Trophoblast cell (in vitro differentiated cells and primary cell): ENCODE data around the gene KLC3.

ENCODE experiments used
- DNase-seq, 2 donors: peaks; one replicate each; pipeline ENCODE4 v3.0.0-alpha.2; 2016
- H2AFZ ChIP-seq: 2 replicates; pipeline ENCODE4 v1.6.1; 2013; ENCODE audit warnings: low read length, moderate library complexity, mild to moderate bottlenecking; ENCODE audit not compliant: insufficient read depth, poor library complexity
- H2AK5ac ChIP-seq: 2 replicates; pipeline ENCODE4 v1.6.1; 2013; ENCODE audit warnings: mild to moderate bottlenecking, low read length
- H2BK120ac ChIP-seq: 2 replicates; pipeline ENCODE4 v1.6.1; 2013; ENCODE audit warnings: low read length, mild to moderate bottlenecking, moderate library complexity; ENCODE audit not compliant: insufficient read depth, poor library complexity
- H2BK12ac ChIP-seq: 2 replicates; pipeline ENCODE4 v1.6.1; 2013; ENCODE audit warnings: mild to moderate bottlenecking, low read length, moderate library complexity
- H2BK5ac ChIP-seq: 2 replicates; pipeline ENCODE4 v1.6.1; 2013; ENCODE audit warnings: low read length, low read depth, moderate library complexity, mild to moderate bottlenecking; ENCODE audit not compliant: poor library complexity
- H3K14ac ChIP-seq: 2 replicates; pipeline ENCODE4 v1.6.1; 2013; ENCODE audit warnings: mild to moderate bottlenecking, low read length
- H3K18ac ChIP-seq: 2 replicates; pipeline ENCODE4 v1.6.1; 2013; ENCODE audit warnings: mild to moderate bottlenecking, low read length
- H3K23ac ChIP-seq: 2 replicates; pipeline ENCODE4 v1.6.1; 2013; ENCODE audit warnings: low read length
- H3K27ac ChIP-seq: 2 replicates; pipeline ENCODE4 v1.5.1; 2013; ENCODE audit warnings: low read depth, mild to moderate bottlenecking, inconsistent platforms, low read length, moderate library complexity
- H3K27me3 ChIP-seq: 2 replicates; pipeline ENCODE4 v1.6.1; 2013; ENCODE audit warnings: inconsistent platforms, mild to moderate bottlenecking, low read length, moderate library complexity; ENCODE audit not compliant: insufficient read depth
- H3K36me3 ChIP-seq, 2 experiments: 1 replicate in 1 of 2; 2 replicates in 1 of 2; pipeline ENCODE4 v1.6.1; 2013; ENCODE audit warnings: low read length in 2 of 2, mild to moderate bottlenecking in 2 of 2, moderate library complexity in 1 of 2; ENCODE audit not compliant: insufficient read depth in 2 of 2, control insufficient read depth in 1 of 2
- H3K4ac ChIP-seq: 2 replicates; pipeline ENCODE4 v1.6.1; 2013; ENCODE audit warnings: low read depth, mild to moderate bottlenecking, low read length, moderate library complexity
- H3K4me1 ChIP-seq, 2 experiments: 1 replicate in 1 of 2; 2 replicates in 1 of 2; pipeline ENCODE4 v1.6.1; 2013; ENCODE audit warnings: low read length in 2 of 2, mild to moderate bottlenecking in 2 of 2, moderate library complexity in 1 of 2; ENCODE audit not compliant: insufficient read depth in 2 of 2, control insufficient read depth in 1 of 2
- H3K4me2 ChIP-seq: 2 replicates; pipeline ENCODE4 v1.6.1; 2013; ENCODE audit warnings: inconsistent platforms, mild to moderate bottlenecking, low read length, moderate library complexity
- H3K4me3 ChIP-seq: 2 replicates; pipeline ENCODE4 v1.5.1; 2013; ENCODE audit warnings: mild to moderate bottlenecking, low read depth, low read length, inconsistent platforms
- H3K79me1 ChIP-seq: one replicate; pipeline ENCODE4 v1.6.1; 2013; ENCODE audit warnings: low read length
- H3K79me2 ChIP-seq: 2 replicates; pipeline ENCODE4 v1.6.1; 2013; ENCODE audit warnings: low read length, mild to moderate bottlenecking; ENCODE audit not compliant: control insufficient read depth, insufficient read depth, poor library complexity
- H3K9ac ChIP-seq: 2 replicates; pipeline ENCODE4 v1.6.1; 2013; ENCODE audit warnings: mild to moderate bottlenecking, low read length
- H3K9me3 ChIP-seq: 2 replicates; pipeline ENCODE4 v1.6.1; 2013; ENCODE audit warnings: low read depth, mild to moderate bottlenecking, control low read depth, inconsistent platforms, low read length; ENCODE audit not compliant: insufficient read depth
- H4K12ac ChIP-seq: 2 replicates; pipeline ENCODE4 v1.6.1; 2013; ENCODE audit warnings: low read depth, mild to moderate bottlenecking, low read length, moderate library complexity
- H4K8ac ChIP-seq: 2 replicates; pipeline ENCODE4 v1.6.1; 2013; ENCODE audit warnings: low read depth, mild to moderate bottlenecking, low read length, moderate library complexity
- H4K91ac ChIP-seq: one replicate; pipeline ENCODE4 v1.6.1; 2013; ENCODE audit warnings: low read depth, mild to moderate bottlenecking, low read length, moderate library complexity
- WGBS: extraction: QIAGEN DNeasy Blood & Tissue Kit; methylation state at CpG from one replicate; pipeline ENCODE4 v1.1.7; 2013; ENCODE audit warnings: missing lambda C conversion rate; ENCODE audit not compliant: insufficient read length, insufficient coverage; ENCODE audit errors: extremely low coverage; 5-methylcytosine and 5-hydroxymethylcytosine counted together

KLC3 gene

DNA sequence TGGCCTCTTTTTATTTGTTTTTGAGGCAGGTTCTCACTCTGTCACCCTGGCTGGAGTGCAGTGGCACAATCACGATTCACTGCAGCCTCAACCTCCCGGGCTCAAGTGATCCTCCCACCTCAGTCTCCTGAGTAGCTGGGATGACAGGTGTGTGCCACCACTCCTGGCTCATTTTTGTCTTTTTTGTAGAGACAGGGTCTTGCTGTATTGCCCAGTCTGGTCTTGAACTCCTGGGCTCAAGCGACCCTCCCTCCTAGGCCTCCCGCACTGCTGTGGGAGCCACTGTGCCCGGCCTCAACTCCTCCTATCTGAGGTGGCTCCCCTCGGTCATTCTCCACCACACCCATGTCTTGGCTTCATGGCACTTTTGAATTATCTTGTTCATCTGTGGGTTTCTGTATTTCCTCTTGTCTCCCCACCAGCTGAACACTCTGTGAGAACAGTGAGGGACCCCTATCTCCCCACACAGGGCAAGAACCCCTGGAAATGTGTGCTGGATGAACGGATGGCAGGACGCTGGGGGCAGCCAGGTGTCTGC, 25.8 kb upstream of the KLC3 start:
- Histone ChIP-seq H3K18ac (no peak overlapping the region), H3K14ac (no peak overlapping the region), H3K4me3 (no peak overlapping the region), H3K79me2 (no peaks in the 10 kb centered on the region), H2BK5ac (no peak overlapping the region), H3K36me3 (no peaks in the 10 kb centered on the region), H3K27ac (no peak overlapping the region), H3K4me2 (no peak overlapping the region), H3K4me1 (no peaks in the 10 kb centered on the region), H3K9me3 (peaks cover 2% of the 10 kb centered on the region), H2AK5ac (no peak overlapping the region), H2AFZ (no peak overlapping the region), H4K91ac (no peak overlapping the region), H4K12ac (no peak overlapping the region), H3K9ac (no peak overlapping the region), H3K23ac (no peak overlapping the region), H2BK12ac (no peak overlapping the region), H3K79me1 (no peaks in the 10 kb centered on the region), H3K4ac (no peak overlapping the region), H2BK120ac (no peak overlapping the region), H3K27me3 (no peaks in the 10 kb centered on the region), H4K8ac (no peak overlapping the region)
- no CpG with 5 or more reads among the region's 8 CpGs for WGBS
- DNase-seq: no peak

DNA sequence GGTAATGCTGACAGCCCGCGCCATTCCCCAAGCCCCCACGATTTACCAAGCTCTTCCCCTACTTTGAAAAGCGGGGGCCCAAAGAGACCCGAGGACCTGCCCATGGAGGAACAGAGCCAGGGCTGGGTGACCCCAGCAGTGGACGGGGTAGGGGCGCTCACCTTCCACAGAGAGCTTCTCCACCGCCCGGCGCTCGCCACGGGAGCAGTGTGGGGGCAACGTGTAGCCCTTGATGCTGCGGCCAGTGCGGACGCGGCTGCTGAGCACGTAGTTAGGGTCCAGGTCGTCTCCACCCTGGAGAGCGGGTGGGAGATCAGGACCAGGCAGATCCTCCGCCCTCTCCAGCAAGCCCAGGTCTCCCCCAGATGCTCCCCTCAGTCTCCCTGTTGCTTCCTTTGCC, 25.2 kb upstream of the KLC3 start:
- H4K8ac ChIP-seq: no peak overlapping the region
- H3K27me3 ChIP-seq: no peaks in the 10 kb centered on the region
- no peak overlapping the region for H3K14ac ChIP-seq
- no peak overlapping the region for H2BK120ac ChIP-seq
- no peak overlapping the region for H3K4ac ChIP-seq
- no peak overlapping the region for H2BK5ac ChIP-seq
- H2AK5ac ChIP-seq: no peak overlapping the region
- no peak overlapping the region for H2AFZ ChIP-seq
- H2BK12ac ChIP-seq: no peak overlapping the region
- H3K18ac ChIP-seq: no peak overlapping the region
- H3K9me3 ChIP-seq: peaks cover 2% of the 10 kb centered on the region
- DNase-seq: no peak
- H3K4me1 ChIP-seq: no peaks in the 10 kb centered on the region
- H3K79me1 ChIP-seq: no peaks in the 10 kb centered on the region
- no peaks in the 10 kb centered on the region for H3K36me3 ChIP-seq
- H4K12ac ChIP-seq: no peak overlapping the region
- no peak overlapping the region for H3K9ac ChIP-seq
- WGBS: no CpG with 5 or more reads among the region's 21 CpGs
- H3K4me2 ChIP-seq: no peak overlapping the region
- no peak overlapping the region for H4K91ac ChIP-seq
- H3K79me2 ChIP-seq: no peaks in the 10 kb centered on the region
- H3K23ac ChIP-seq: no peak overlapping the region
- no peak overlapping the region for H3K27ac ChIP-seq
- H3K4me3 ChIP-seq: no peak overlapping the region

DNA sequence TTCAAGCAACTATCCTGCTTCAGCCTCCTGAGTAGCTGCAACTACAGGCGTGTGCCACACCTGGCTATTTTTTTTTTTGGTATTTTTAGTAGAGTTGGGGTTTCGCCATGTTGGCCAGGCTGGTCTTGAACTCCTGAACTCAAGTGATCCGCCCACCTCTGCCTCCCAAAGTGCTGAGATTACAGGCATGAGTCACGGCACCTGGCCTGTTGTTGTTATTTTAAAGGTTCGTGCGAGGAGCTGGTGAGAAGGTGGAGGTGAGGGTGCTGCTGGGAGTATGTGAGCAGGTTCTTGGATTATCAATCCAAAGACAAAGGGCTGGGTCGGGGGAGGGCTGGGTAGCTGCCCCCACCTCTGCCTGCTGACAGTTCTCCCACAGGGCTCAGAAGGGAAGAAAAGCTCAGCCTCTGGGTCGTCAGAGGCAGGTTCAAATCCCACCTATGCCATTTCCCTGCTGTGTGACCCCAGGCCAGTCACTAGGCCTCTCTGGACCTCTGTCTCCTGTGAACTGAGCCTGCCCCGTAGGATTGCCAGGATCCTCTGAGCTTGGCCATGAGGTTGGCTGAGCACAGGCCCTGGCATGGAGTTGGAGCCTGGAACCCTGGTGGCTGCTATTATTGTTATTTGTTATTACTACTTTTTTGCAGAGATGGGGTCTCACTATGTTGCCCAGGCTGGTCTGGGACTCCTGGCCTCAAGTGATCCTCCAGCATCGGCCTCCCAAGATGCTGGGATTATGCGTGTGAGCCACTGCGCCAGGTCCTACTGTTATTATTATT, 19.4 kb upstream of the KLC3 start:
- H3K9me3 ChIP-seq: no peaks in the 10 kb centered on the region
- H3K4me1 ChIP-seq: peaks cover 0 to 2% of the 10 kb centered on the region in 2 experiments
- no peak overlapping the region for H2BK12ac ChIP-seq

DNA sequence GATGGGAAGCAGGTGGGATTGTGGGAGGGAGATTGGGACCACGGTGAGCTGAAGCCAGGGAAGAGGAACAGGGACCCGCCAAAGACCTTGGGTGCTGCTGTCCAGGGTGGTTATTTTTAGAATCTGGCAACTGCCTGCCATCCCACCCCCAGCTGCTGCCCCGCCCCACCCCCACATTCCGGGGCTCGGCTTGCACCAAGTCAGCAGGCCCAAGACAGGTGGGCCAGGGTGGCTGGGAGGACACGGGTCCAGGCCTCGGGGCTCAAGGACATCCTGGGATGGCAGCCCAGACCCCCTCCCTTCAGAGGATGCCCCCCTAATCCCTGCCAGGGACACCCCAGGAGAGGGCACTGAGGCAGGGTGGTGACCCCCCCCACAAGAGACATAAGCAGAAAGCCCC, 18.7 kb upstream of the KLC3 start:
- Histone ChIP-seq H3K27me3 (peaks cover 4% of the 10 kb centered on the region), H4K91ac (no peak overlapping the region), H2BK5ac (no peak overlapping the region), H4K12ac (no peak overlapping the region), H3K4me1 (peaks cover 0 to 5% of the 10 kb centered on the region in 2 experiments), H2AFZ (no peak overlapping the region), H3K4me2 (no peak overlapping the region), H3K79me2 (no peaks in the 10 kb centered on the region), H3K23ac (no peak overlapping the region), H2BK120ac (no peak overlapping the region), H3K27ac (no peak overlapping the region), H3K36me3 (no peaks in the 10 kb centered on the region), H2BK12ac (no peak overlapping the region), H3K9ac (no peak overlapping the region), H3K4me3 (no peak overlapping the region), H3K4ac (no peak overlapping the region), H3K79me1 (no peaks in the 10 kb centered on the region), H3K14ac (no peak overlapping the region), H4K8ac (no peak overlapping the region), H3K9me3 (no peaks in the 10 kb centered on the region), H2AK5ac (no peak overlapping the region), H3K18ac (no peak overlapping the region)
- no CpG with 5 or more reads among the region's 7 CpGs for WGBS
- no peak for DNase-seq

More for the DNA sequence above, 19.4 kb upstream of the KLC3 start:
- Histone ChIP-seq H3K4me2 (no peak overlapping the region), H2AK5ac (no peak overlapping the region), H3K79me1 (no peaks in the 10 kb centered on the region), H3K14ac (no peak overlapping the region), H2BK5ac (no peak overlapping the region), H3K9ac (no peak overlapping the region), H3K4ac (no peak overlapping the region), H3K4me3 (no peak overlapping the region), H2BK120ac (no peak overlapping the region), H2AFZ (no peak overlapping the region), H4K8ac (no peak overlapping the region), H4K12ac (no peak overlapping the region), H3K27me3 (peaks cover 4% of the 10 kb centered on the region), H3K23ac (no peak overlapping the region), H3K79me2 (no peaks in the 10 kb centered on the region), H3K36me3 (no peaks in the 10 kb centered on the region), H3K18ac (no peak overlapping the region), H3K27ac (no peak overlapping the region), H4K91ac (no peak overlapping the region)
- no CpG with 5 or more reads among the region's 12 CpGs for WGBS
- DNase-seq: no peak
